AG04449 (cell line): ENCODE results near the gene MEGF10.
"Not testable (repeated sequence)": the region's sequence is repeated elsewhere in the genome, so short reads cannot be mapped to it uniquely, and the experiment has no call there.

ENCODE experiments used
- CTCF ChIA-PET: fragments of 350-600 bp; formaldehyde crosslinking; extraction: SDS; loops from one replicate; lab custom pipeline; 2021; ENCODE audit warnings: antibody characterized with exemption; lab: Yijun Ruan, JAX
- POLR2A ChIA-PET: fragments of 400-600, 350-600 bp; formaldehyde crosslinking; extraction: SDS; loops from one replicate; lab custom pipeline; 2020; ENCODE audit warnings: antibody characterized with exemption, inconsistent platforms; lab: Yijun Ruan, JAX
- DNase-seq: peaks from one replicate; pipeline ENCODE4 v3.0.0-alpha.2; 2010; ENCODE audit warnings: low read depth, low spot score
- H3K4me3 ChIP-seq: 2 replicates; pipeline ENCODE4 v1.5.1; 2011; ENCODE audit warnings: low read depth, mild to moderate bottlenecking, control low read depth, low read length
- CTCF ChIP-seq: IDR thresholded peaks from one replicate; pipeline ENCODE4 v1.5.1; 2011; ENCODE audit warnings: mild to moderate bottlenecking, moderate library complexity, low read length, control low read depth, inconsistent platforms; ENCODE audit not compliant: insufficient read depth; ENCODE audit errors: missing control alignments

The MEGF10 gene

GRCh38 chr5:127305493-127305892 is 14.9 kb downstream of the MEGF10 start:
- CTCF ChIA-PET = interaction anchor here (1.0 to 2.1 kb wide), 2 partner anchors 8 to 9 kb away, joined by 5 to 8 read pairs; no protein-coding TSS in a partner anchor
- POLR2A ChIA-PET = no interaction called here
- TF ChIP-seq CTCF = no peak
- no peak for DNase-seq
- H3K4me3 ChIP-seq = no peak overlapping the region

- DNase-seq = no peak
- ChIA-PET POLR2A (no interaction called here), CTCF (interaction anchor here (1.0 to 2.1 kb wide), 2 partner anchors 8 to 9 kb away, joined by 5 to 8 read pairs; no protein-coding TSS in a partner anchor)
- TF ChIP-seq CTCF = no peak
- H3K4me3 ChIP-seq = no peak overlapping the region
Measured at GRCh38 chr5:127306036-127306435, 15.4 kb downstream of the MEGF10 start.

GRCh38 chr5:127306647-127307046 is 16.1 kb downstream of the MEGF10 start:
- CTCF ChIA-PET = interaction anchor here (1.4 kb wide), 1 partner anchor 10 kb away, joined by 4 read pairs; no protein-coding TSS in a partner anchor
- H3K4me3 ChIP-seq = no peak overlapping the region
- POLR2A ChIA-PET = no interaction called here
- TF ChIP-seq CTCF = no peak
- no peak for DNase-seq

- ChIA-PET CTCF (interaction anchor here (1.2 to 1.4 kb wide), 2 partner anchors 9 to 185 kb away, joined by 4 read pairs; no protein-coding TSS in a partner anchor), POLR2A (no interaction called here)
- TF ChIP-seq CTCF = no peak
- no peak for DNase-seq
- no peak overlapping the region for H3K4me3 ChIP-seq
Measured at GRCh38 chr5:127307868-127308267, 17.3 kb downstream of the MEGF10 start.

GRCh38 chr5:127308325-127308724 is 17.7 kb downstream of the MEGF10 start:
- H3K4me3 ChIP-seq, DNase-seq, POLR2A ChIA-PET: not testable (repeated sequence)
- CTCF ChIA-PET = interaction anchor here (1.2 kb wide), 1 partner anchor 185 kb away, joined by 4 read pairs; no protein-coding TSS in a partner anchor

GRCh38 chr5:127308945-127309344 is 18.3 kb downstream of the MEGF10 start:
- DNase-seq = no peak
- TF ChIP-seq CTCF = no peak
- POLR2A ChIA-PET = no interaction called here
- CTCF ChIA-PET = no interaction called here
- H3K4me3 ChIP-seq = no peak overlapping the region

- POLR2A ChIA-PET = no interaction called here
- DNase-seq = no peak
- no peak for TF ChIP-seq CTCF
- CTCF ChIA-PET = no interaction called here
- H3K4me3 ChIP-seq = no peak overlapping the region
Measured at GRCh38 chr5:127311349-127311748, 20.8 kb downstream of the MEGF10 start.
